ENCODE data around the gene BMERB1.

Gene BMERB1

GRCh38 chr16:15509051-15509592 is 74.7 kb downstream of the BMERB1 start:
- H4K20me1 ChIP-seq (ENCODE audit: insufficient read depth) = no peaks in the 10 kb centered on the region
- no peak overlapping the region for H2AFZ ChIP-seq (ENCODE audit: low read depth)
- no peak overlapping the region for H3K4me2 ChIP-seq
- no peak for TF ChIP-seq CTCF (conservative IDR thresholded peaks at IDR 0.05; ENCODE audit: low read depth, low read length)
- H3K4me3 ChIP-seq (IDR thresholded peaks at IDR 0.05; ENCODE audit: insufficient read depth, low read depth, low read length) = no peak overlapping the region
- no peak overlapping the region for H3K27ac ChIP-seq
- no peaks in the 10 kb centered on the region for H3K36me3 ChIP-seq (ENCODE audit: insufficient read depth)
- no peak overlapping the region for H3K9ac ChIP-seq
- H3K79me2 ChIP-seq (ENCODE audit: insufficient read depth, low read depth) = no peaks in the 10 kb centered on the region
- H3K4me1 ChIP-seq (ENCODE audit: low read depth, poor library complexity, severe bottlenecking) = no peaks in the 10 kb centered on the region
- H3K27me3 ChIP-seq (ENCODE audit: insufficient read depth, low read depth) = no peaks in the 10 kb centered on the region

- Histone ChIP-seq H2AFZ (ENCODE audit: low read depth) (no peak overlapping the region), H3K4me2 (no peak overlapping the region), H3K27me3 (ENCODE audit: insufficient read depth, low read depth) (no peaks in the 10 kb centered on the region), H3K79me2 (ENCODE audit: insufficient read depth, low read depth) (no peaks in the 10 kb centered on the region), H3K27ac (no peak overlapping the region), H4K20me1 (ENCODE audit: insufficient read depth) (no peaks in the 10 kb centered on the region), H3K4me3 (IDR thresholded peaks at IDR 0.05; ENCODE audit: insufficient read depth, low read depth, low read length) (no peak overlapping the region), H3K4me1 (ENCODE audit: low read depth, poor library complexity, severe bottlenecking) (no peaks in the 10 kb centered on the region), H3K9ac (no peak overlapping the region), H3K36me3 (ENCODE audit: insufficient read depth) (no peaks in the 10 kb centered on the region)
- no peak for TF ChIP-seq CTCF (conservative IDR thresholded peaks at IDR 0.05; ENCODE audit: low read depth, low read length)
These were observed 75.5 kb downstream of the BMERB1 start for GRCh38 chr16:15509593-15510535.

GRCh38 chr16:15510992-15511391 is 76.6 kb downstream of the BMERB1 start:
- Histone ChIP-seq H3K36me3 (ENCODE audit: insufficient read depth) (no peaks in the 10 kb centered on the region), H4K20me1 (ENCODE audit: insufficient read depth) (no peaks in the 10 kb centered on the region), H3K9ac (no peak overlapping the region), H2AFZ (ENCODE audit: low read depth) (no peak overlapping the region), H3K27me3 (ENCODE audit: insufficient read depth, low read depth) (no peaks in the 10 kb centered on the region), H3K79me2 (ENCODE audit: insufficient read depth, low read depth) (no peaks in the 10 kb centered on the region), H3K27ac (no peak overlapping the region), H3K4me3 (IDR thresholded peaks at IDR 0.05; ENCODE audit: insufficient read depth, low read depth, low read length) (no peak overlapping the region), H3K4me2 (no peak overlapping the region), H3K4me1 (ENCODE audit: low read depth, poor library complexity, severe bottlenecking) (no peaks in the 10 kb centered on the region)
- no peak for TF ChIP-seq CTCF (conservative IDR thresholded peaks at IDR 0.05; ENCODE audit: low read depth, low read length)

GRCh38 chr16:15511759-15512487 is 77.5 kb downstream of the BMERB1 start:
- H3K4me2 ChIP-seq = no peak overlapping the region
- H3K4me1 ChIP-seq (ENCODE audit: low read depth, poor library complexity, severe bottlenecking) = no peaks in the 10 kb centered on the region
- no peaks in the 10 kb centered on the region for H3K36me3 ChIP-seq (ENCODE audit: insufficient read depth)
- TF ChIP-seq CTCF (conservative IDR thresholded peaks at IDR 0.05; ENCODE audit: low read depth, low read length) = no peak
- no peak overlapping the region for H3K27ac ChIP-seq
- no peaks in the 10 kb centered on the region for H3K27me3 ChIP-seq (ENCODE audit: insufficient read depth, low read depth)
- H3K4me3 ChIP-seq (IDR thresholded peaks at IDR 0.05; ENCODE audit: insufficient read depth, low read depth, low read length) = no peak overlapping the region
- no peak overlapping the region for H2AFZ ChIP-seq (ENCODE audit: low read depth)
- no peak overlapping the region for H3K9ac ChIP-seq
- H4K20me1 ChIP-seq (ENCODE audit: insufficient read depth) = no peaks in the 10 kb centered on the region
- no peaks in the 10 kb centered on the region for H3K79me2 ChIP-seq (ENCODE audit: insufficient read depth, low read depth)

Data from KMS-11 (cell line).